ENCODE measurements around the gene RPS6KA5. TPM values are rescaled to one million over a fixed set of nuclear protein-coding genes. Genes with fewer than 3 reads are reported as not detected.

The RPS6KA5 gene
- total RNA-seq, 1 donor from 2014 or later, result 0.21 TPM

DNA sequence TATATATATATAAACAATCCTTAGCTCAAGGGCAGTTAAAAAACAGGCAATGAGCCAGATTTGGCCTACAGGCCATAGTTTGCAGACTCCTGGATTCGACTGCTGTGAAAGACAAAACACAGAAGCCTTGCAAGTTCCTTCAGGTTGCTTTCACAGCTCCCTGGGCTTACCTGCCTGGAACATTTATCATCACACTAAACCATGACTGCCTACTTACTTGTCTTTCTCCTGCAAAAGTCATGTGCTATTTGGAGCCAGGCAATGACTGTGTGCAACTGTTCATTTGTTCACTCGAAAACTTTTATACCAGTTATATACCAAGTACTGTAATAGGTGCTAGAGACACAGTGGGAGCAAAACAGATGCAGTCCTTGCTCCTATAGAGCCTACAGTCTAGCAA is 2.2 kb upstream of the RPS6KA5 start:
- H3K4me1 ChIP-seq, result peaks cover 3 to 9% of the 10 kb centered on the region in 2 donors
- intact Hi-C loops (cut with DNase I), result loop anchor here (10.0 kb wide), 2 partner anchors 678 to 808 kb away; partner anchors contain the start of gene PSMC1
- TF ChIP-seq, protein P1, sequence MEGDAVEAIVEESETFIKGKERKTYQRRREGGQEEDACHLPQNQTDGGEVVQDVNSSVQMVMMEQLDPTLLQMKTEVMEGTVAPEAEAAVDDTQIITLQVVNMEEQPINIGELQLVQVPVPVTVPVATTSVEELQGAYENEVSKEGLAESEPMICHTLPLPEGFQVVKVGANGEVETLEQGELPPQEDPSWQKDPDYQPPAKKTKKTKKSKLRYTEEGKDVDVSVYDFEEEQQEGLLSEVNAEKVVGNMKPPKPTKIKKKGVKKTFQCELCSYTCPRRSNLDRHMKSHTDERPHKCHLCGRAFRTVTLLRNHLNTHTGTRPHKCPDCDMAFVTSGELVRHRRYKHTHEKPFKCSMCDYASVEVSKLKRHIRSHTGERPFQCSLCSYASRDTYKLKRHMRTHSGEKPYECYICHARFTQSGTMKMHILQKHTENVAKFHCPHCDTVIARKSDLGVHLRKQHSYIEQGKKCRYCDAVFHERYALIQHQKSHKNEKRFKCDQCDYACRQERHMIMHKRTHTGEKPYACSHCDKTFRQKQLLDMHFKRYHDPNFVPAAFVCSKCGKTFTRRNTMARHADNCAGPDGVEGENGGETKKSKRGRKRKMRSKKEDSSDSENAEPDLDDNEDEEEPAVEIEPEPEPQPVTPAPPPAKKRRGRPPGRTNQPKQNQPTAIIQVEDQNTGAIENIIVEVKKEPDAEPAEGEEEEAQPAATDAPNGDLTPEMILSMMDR (IDR thresholded peaks at IDR 0.05), result no peak
- no peak overlapping the region for H3K27ac ChIP-seq
- no peaks in the 10 kb centered on the region for H3K36me3 ChIP-seq
- DNase-seq (ENCODE audit: low spot score in 2 of 2), result no peak
- no peaks in the 10 kb centered on the region for H3K9me3 ChIP-seq
- no peaks in the 10 kb centered on the region for H3K27me3 ChIP-seq
- H3K4me3 ChIP-seq, result no peak overlapping the region

DNA sequence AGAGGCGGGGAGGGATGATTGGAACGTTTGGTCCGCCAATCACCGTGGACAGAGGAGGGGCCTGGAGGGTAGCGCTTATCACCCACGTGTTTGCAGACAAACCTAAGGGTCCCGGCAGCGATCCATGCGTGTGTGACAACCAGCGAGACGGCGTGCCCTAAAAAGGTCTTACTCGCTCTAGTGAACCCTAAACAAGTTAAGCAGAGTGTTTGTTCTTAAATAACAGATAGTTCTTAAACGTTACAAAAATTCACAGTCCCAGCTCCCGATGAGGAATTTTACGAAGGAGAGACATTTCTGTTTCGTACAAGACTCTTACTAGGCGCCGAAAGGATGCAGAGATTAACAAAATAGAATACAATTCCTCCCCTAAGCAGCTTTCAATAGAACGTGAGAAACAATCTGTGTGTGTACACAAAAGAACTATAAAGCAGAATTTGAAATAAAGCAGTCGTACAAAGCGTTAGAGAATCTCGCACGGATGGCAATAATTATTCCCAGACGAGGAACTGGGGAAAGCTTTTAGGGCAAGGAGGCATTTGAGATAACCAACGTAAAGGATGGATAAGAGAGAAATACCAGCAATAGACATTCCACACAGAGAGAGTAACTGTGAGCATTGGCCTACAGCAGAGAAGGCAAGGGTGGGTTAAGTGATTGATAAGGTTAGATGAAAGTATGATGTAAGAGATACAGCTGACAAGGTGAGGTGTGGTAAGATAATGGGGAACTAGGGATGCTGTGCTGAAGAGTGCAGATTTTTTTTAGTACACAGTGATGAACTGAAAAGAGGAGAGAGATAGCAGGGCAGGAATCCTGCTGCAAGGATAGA is 831 bp upstream of the RPS6KA5 start:
- peak overlapping the region in 1 of 2 donors; percentile 55 for H3K27ac ChIP-seq
- no peaks in the 10 kb centered on the region for H3K36me3 ChIP-seq
- DNase-seq (ENCODE audit: low spot score in 2 of 2), result no peak
- H3K9me3 ChIP-seq, result no peaks in the 10 kb centered on the region
- H3K4me1 ChIP-seq, result peaks cover 3 to 9% of the 10 kb centered on the region in 2 donors
- TF ChIP-seq, protein P1 (IDR thresholded peaks at IDR 0.05), result no peak
- intact Hi-C loops (cut with DNase I), result loop anchor here (2.0 to 10.0 kb wide), 5 partner anchors 54 to 806 kb away; partner anchors contain the start of genes DGLUCY and PSMC1
- no peaks in the 10 kb centered on the region for H3K27me3 ChIP-seq
- peak overlapping the region; percentile 59 to 63 for H3K4me3 ChIP-seq

DNA sequence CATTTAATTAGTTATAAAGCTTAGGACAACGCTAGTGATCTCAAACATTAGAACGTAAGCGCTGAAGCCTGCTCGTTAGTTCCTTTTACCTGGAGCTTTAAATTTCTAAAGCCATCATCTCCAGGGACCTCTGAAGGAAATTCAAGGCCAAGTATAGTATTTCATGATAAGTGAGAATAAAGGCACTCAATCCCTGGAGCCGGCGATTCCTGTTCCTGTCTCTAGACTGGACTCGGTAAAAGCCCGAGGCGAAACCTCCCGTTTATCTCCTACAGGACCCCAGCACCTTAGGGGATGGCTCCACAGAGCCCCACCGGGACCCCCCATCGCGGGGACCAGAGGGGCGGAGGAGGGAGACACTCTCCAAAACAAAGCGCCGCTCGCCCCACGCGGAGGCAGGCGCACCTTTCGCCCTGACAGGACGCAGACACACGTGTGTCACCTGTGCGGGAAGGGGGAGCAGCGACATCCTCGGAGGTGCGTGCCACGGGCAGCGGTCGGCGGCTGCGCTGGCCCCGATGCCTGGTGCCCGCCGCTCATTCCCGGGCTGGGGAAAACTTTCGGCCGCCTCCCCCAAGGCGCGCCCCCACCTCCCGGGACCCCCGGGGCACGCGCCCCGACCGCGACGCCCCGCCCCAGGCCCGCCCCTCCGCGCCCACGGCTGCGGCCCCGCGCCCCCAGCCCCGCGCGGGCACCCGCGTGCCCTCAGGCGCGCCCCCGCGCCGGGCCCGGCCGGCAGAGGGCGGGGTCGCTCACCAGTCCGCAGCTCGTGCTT is 678 bp downstream of the RPS6KA5 start:
- H3K36me3 ChIP-seq, result no peaks in the 10 kb centered on the region
- TF ChIP-seq, protein P1 (IDR thresholded peaks at IDR 0.05), result no peak
- H3K4me3 ChIP-seq, result peak overlapping the region; percentile 91 to 98
- H3K27ac ChIP-seq, result peak overlapping the region; percentile 94 to 99
- no peaks in the 10 kb centered on the region for H3K27me3 ChIP-seq
- intact Hi-C loops (cut with DNase I), result loop anchor here (1.0 to 10.0 kb wide), 6 partner anchors 55 to 805 kb away; partner anchors contain the start of genes DGLUCY and PSMC1
- H3K9me3 ChIP-seq, result no peaks in the 10 kb centered on the region
- peak in 1 of 2 donors; percentile 68 for DNase-seq (ENCODE audit: low spot score in 2 of 2)
- peaks cover 3 to 9% of the 10 kb centered on the region in 2 donors for H3K4me1 ChIP-seq

DNA sequence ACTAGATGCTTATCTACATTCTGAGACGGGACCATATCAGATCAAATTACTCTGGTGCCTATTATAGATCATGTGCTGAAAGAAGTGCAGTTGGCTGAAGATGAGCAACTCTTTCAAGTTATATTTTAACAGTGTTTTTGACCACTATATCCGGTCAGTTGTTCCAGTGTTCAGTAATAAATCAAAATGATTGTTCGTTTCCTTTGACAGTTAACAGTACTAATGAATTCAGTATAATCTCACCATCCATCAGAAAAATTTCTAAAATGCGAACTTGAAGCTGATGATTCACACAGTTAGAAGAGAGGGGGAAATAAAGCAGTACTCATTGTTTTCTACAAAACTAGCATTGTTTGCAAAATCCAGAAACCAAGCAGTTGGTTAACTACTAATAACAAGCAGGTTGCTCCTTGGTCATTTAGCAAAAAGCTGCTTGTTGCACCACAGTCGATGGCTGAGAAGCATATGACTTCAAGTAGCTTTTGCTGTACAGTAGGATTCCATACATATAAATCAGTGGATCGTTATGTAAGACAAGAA is 2.3 kb downstream of the RPS6KA5 start:
- H3K4me1 ChIP-seq, result peaks cover 3 to 9% of the 10 kb centered on the region in 2 donors
- TF ChIP-seq, protein P1 (IDR thresholded peaks at IDR 0.05), result no peak
- no peaks in the 10 kb centered on the region for H3K9me3 ChIP-seq
- no peak overlapping the region for H3K4me3 ChIP-seq
- no peaks in the 10 kb centered on the region for H3K27me3 ChIP-seq
- intact Hi-C loops (cut with DNase I), result no loop called here
- H3K36me3 ChIP-seq, result no peaks in the 10 kb centered on the region
- H3K27ac ChIP-seq, result no peak overlapping the region
- no peak for DNase-seq (ENCODE audit: low spot score in 2 of 2)

DNA sequence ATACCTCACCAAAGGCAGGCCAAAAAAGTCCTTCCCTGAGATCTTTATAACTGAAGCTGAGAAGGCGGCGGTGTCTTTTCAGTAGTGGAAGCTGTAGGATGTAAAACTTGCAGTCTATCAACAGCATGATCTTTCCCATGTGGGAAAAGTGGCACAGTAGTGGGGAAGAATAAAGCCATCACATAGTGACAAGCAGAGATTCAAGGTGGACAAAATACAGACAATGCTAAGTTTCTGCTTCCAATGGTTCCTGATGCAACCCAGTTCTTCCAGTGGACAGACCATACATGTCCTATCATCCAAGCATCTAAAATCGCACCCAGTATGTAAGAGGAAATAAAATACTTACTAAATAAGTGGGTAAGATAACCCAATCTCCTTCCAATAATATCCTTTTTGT is 4.1 kb downstream of the RPS6KA5 start:
- Histone ChIP-seq H3K4me1 (peaks cover under 1 to 9% of the 10 kb centered on the region in 2 donors), H3K4me3 (no peak overlapping the region), H3K9me3 (no peaks in the 10 kb centered on the region), H3K27ac (no peak overlapping the region), H3K27me3 (no peaks in the 10 kb centered on the region), H3K36me3 (no peaks in the 10 kb centered on the region)
- no peak for DNase-seq (ENCODE audit: low spot score in 2 of 2)
- TF ChIP-seq, protein P1 (IDR thresholded peaks at IDR 0.05), result no peak
- intact Hi-C loops (cut with DNase I), result no loop called here

All from ascending aorta (tissue), 2 donors.